GM11168 (cell line): ENCODE measurements around the gene SPC24.
"Not testable (repeated sequence)": the region's sequence is repeated elsewhere in the genome, so short reads cannot be mapped to it uniquely, and the experiment has no call there.

Source experiments
- in situ Hi-C: fragments of 300-500 bp; cut with MboI; formaldehyde crosslinking; loops from one replicate; pipeline ENCODE4 v1.12.0; 2022; ENCODE audit warnings: low sequenced_read_pairs; ENCODE audit not compliant: unreplicated experiment

SPC24 gene

GRCh38 chr19:11100049-11100448, 55.5 kb downstream of the SPC24 start:
- in situ Hi-C loops, result no loop called here

GRCh38 chr19:11098861-11099260, 56.7 kb downstream of the SPC24 start:
- in situ Hi-C loops, result no loop called here

- in situ Hi-C loops, result no loop called here
These were observed 57.3 kb downstream of the SPC24 start for GRCh38 chr19:11098327-11098726.

DNA sequence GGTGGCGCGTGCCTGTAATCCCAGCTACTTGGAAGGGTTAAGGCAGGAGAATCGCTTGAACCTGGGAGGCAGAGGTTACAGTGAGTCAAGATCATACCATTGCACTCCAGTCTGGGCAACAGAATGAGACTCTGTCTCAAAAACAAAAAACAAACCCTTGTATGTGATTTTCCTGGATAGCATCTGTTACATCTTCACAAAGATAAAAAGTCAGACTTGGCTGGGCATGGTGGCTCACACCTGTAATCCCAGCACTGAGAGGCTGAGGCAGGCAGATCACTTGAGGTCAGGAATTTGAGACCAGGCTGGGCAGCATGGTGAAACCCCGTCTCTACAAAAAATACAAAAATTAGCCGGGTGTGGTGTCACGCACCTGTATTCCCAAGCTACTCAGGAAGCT, 58.2 kb downstream of the SPC24 start:
- in situ Hi-C loops, result not testable (repeated sequence)

DNA sequence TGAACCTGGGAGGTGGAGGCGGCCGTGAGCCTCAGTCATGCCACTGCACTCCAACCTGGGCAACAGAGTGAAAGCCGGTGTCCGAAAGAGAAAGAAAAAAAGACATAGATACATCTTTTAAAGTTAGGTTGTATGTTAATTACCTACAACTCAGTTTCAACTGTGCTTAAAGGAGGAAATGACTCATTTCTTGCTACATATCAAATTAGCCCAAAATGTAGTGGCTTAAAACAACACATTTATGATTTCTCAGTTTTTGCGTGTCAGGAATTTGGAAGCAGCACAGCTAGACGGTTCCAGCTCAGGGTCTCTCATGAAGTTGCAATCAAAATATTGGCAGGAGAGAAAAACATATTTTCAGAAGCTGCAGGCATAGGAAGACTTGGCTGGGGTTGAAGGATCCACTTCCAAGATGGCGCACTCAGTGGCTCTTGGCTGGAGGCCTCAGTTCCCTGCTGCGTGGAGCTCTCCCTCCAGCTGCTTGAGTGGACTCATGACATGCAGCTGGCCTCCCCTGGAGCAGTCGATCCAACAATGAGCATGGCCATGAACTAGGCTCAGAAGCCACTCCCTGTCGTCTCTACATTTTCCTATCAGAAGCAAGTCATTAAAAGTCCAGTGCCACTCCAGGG, 59.3 kb downstream of the SPC24 start:
- in situ Hi-C loops, result no loop called here
